Measurements from ENCODE around the gene GLUL.
A peak's percentile ranks its signal among the peaks of the same experiment; 100 is the strongest.

GLUL gene

GRCh38 chr1:182340233-182341058 is 51.1 kb downstream of the GLUL start:
- DNase-seq (peak; percentile 14), ATAC-seq (ENCODE audit: insufficient read depth, low read depth) (peak; percentile 73)
- TF ChIP-seq EZH2 (IDR thresholded peaks at IDR 0.05; ENCODE audit: borderline replicate concordance, low read depth, low read length, severe bottlenecking) (no peak), CTCF (IDR thresholded peaks at IDR 0.05; ENCODE audit: borderline replicate concordance, extremely low read depth, low read length, poor library complexity, severe bottlenecking) (no peak)
- no peaks in the 10 kb centered on the region for H3K27me3 ChIP-seq (ENCODE audit: insufficient read depth, low read length, poor library complexity)
- no peaks in the 10 kb centered on the region for H3K9me3 ChIP-seq (ENCODE audit: insufficient read depth, low read length, severe bottlenecking)
- H3K36me3 ChIP-seq (ENCODE audit: insufficient read depth, low read length) = no peaks in the 10 kb centered on the region
- H3K9ac ChIP-seq (ENCODE audit: low read depth, low read length) = no peak overlapping the region
- no peak overlapping the region for H3K27ac ChIP-seq (ENCODE audit: low read length)
- no peaks in the 10 kb centered on the region for H3K79me2 ChIP-seq (ENCODE audit: insufficient read depth, low read length)
- no peak overlapping the region for H3K4me2 ChIP-seq (ENCODE audit: insufficient read depth, low read length)
- H4K20me1 ChIP-seq (ENCODE audit: insufficient read depth, low read length) = no peaks in the 10 kb centered on the region
- peak overlapping the region; percentile 34 for H2AFZ ChIP-seq (ENCODE audit: low read depth, low read length)
- peaks cover 10% of the 10 kb centered on the region for H3K4me1 ChIP-seq (ENCODE audit: insufficient read depth, low read length)
- H3K4me3 ChIP-seq (ENCODE audit: low read depth in 1 of 2, low read length in 2 of 2) = no peak overlapping the region

- H3K36me3 ChIP-seq (ENCODE audit: insufficient read depth, low read length) = no peaks in the 10 kb centered on the region
- H3K4me2 ChIP-seq (ENCODE audit: insufficient read depth, low read length) = no peak overlapping the region
- H4K20me1 ChIP-seq (ENCODE audit: insufficient read depth, low read length) = no peaks in the 10 kb centered on the region
- TF ChIP-seq CTCF (IDR thresholded peaks at IDR 0.05; ENCODE audit: borderline replicate concordance, extremely low read depth, low read length, poor library complexity, severe bottlenecking) (no peak), EZH2 (IDR thresholded peaks at IDR 0.05; ENCODE audit: borderline replicate concordance, low read depth, low read length, severe bottlenecking) (no peak)
- H3K27ac ChIP-seq (ENCODE audit: low read length) = no peak overlapping the region
- H3K9me3 ChIP-seq (ENCODE audit: insufficient read depth, low read length, severe bottlenecking) = no peaks in the 10 kb centered on the region
- H3K9ac ChIP-seq (ENCODE audit: low read depth, low read length) = no peak overlapping the region
- H3K4me1 ChIP-seq (ENCODE audit: insufficient read depth, low read length) = peaks cover 14% of the 10 kb centered on the region
- no peaks in the 10 kb centered on the region for H3K79me2 ChIP-seq (ENCODE audit: insufficient read depth, low read length)
- no peak for ATAC-seq (ENCODE audit: insufficient read depth, low read depth)
- peak overlapping the region; percentile 34; the same call in 1 of the 2 replicates for H2AFZ ChIP-seq (ENCODE audit: low read depth, low read length)
- DNase-seq = no peak
- H3K27me3 ChIP-seq (ENCODE audit: insufficient read depth, low read length, poor library complexity) = no peaks in the 10 kb centered on the region
- H3K4me3 ChIP-seq (ENCODE audit: low read depth in 1 of 2, low read length in 2 of 2) = no peak overlapping the region
Measured at GRCh38 chr1:182339684-182340083, 51.9 kb downstream of the GLUL start.

GRCh38 chr1:182338806-182339370 is 52.7 kb downstream of the GLUL start:
- DNase-seq (no peak), ATAC-seq (ENCODE audit: insufficient read depth, low read depth) (no peak)
- TF ChIP-seq EZH2 (IDR thresholded peaks at IDR 0.05; ENCODE audit: borderline replicate concordance, low read depth, low read length, severe bottlenecking) = no peak
- TF ChIP-seq CTCF (IDR thresholded peaks at IDR 0.05; ENCODE audit: borderline replicate concordance, extremely low read depth, low read length, poor library complexity, severe bottlenecking) = no peak
- no peak overlapping the region for H3K4me2 ChIP-seq (ENCODE audit: insufficient read depth, low read length)
- no peaks in the 10 kb centered on the region for H3K27me3 ChIP-seq (ENCODE audit: insufficient read depth, low read length, poor library complexity)
- H3K4me3 ChIP-seq (ENCODE audit: low read depth in 1 of 2, low read length in 2 of 2) = no peak overlapping the region
- no peak overlapping the region for H2AFZ ChIP-seq (ENCODE audit: low read depth, low read length)
- H3K27ac ChIP-seq (ENCODE audit: low read length) = no peak overlapping the region
- no peaks in the 10 kb centered on the region for H3K79me2 ChIP-seq (ENCODE audit: insufficient read depth, low read length)
- H3K9ac ChIP-seq (ENCODE audit: low read depth, low read length) = no peak overlapping the region
- H3K36me3 ChIP-seq (ENCODE audit: insufficient read depth, low read length) = no peaks in the 10 kb centered on the region
- no peaks in the 10 kb centered on the region for H4K20me1 ChIP-seq (ENCODE audit: insufficient read depth, low read length)
- H3K9me3 ChIP-seq (ENCODE audit: insufficient read depth, low read length, severe bottlenecking) = no peaks in the 10 kb centered on the region
- peaks cover 20% of the 10 kb centered on the region for H3K4me1 ChIP-seq (ENCODE audit: insufficient read depth, low read length)

All from DND-41 (cell line).